Mucosa of stomach (tissue), 1 donor: ENCODE results near the gene LSR.
"Not testable (repeated sequence)": the region's sequence is repeated elsewhere in the genome, so short reads cannot be mapped to it uniquely, and the experiment has no call there.

Experiments used
- H3K27me3 ChIP-seq: one replicate; pipeline ENCODE4 v1.7.0; 2013; ENCODE audit warnings: mild to moderate bottlenecking, low read length; ENCODE audit not compliant: control insufficient read depth, insufficient read depth
- H3K36me3 ChIP-seq: one replicate; pipeline ENCODE4 v1.7.0; 2013; ENCODE audit warnings: low read length; ENCODE audit not compliant: control insufficient read depth, insufficient read depth
- H3K4me1 ChIP-seq: one replicate; pipeline ENCODE4 v1.7.0; 2013; ENCODE audit warnings: mild to moderate bottlenecking, low read length; ENCODE audit not compliant: control insufficient read depth, insufficient read depth
- H3K4me3 ChIP-seq: one replicate; pipeline ENCODE4 v1.7.0; 2013; ENCODE audit warnings: low read length
- H3K9ac ChIP-seq: one replicate; pipeline ENCODE4 v1.7.0; 2013; ENCODE audit warnings: mild to moderate bottlenecking, low read length, moderate library complexity
- H3K9me3 ChIP-seq: one replicate; pipeline ENCODE4 v1.7.0; 2013; ENCODE audit warnings: mild to moderate bottlenecking, low read length, moderate library complexity; ENCODE audit not compliant: control insufficient read depth
- donor health status: Pancreatic carcinoma.

Gene LSR

DNA sequence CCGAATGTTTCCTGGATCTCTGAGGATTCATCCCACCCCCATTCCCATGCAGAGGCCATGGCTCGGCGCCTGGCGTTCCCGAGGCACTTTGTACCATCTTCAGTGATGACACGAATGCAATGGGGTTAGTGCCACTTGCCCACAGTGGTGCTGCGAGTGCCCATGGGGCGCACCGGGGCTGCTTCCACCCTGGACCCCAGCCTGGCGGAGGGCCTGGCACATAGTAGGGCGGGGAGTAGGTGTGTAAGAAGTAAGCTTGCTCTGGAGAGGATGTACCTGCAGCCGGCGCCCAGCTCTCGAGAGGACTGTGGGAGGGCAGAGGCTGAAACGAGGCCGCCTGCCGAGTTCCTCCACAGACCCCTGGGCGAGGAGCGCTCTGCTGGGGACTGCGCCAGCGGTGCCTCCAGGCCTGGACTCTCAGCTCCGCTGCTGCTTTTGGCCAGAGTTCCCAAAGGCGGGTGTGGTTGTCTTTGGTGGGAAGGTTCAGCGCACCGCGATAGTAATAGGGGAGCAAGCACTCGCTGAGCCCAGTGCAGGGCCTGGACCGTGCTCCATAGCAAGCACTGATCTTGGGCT, 28.0 kb downstream of the LSR start:
- Histone ChIP-seq H3K27me3 (peaks cover 5% of the 10 kb centered on the region), H3K9ac (no peak overlapping the region), H3K9me3 (no peaks in the 10 kb centered on the region), H3K4me3 (no peak overlapping the region), H3K4me1 (peaks cover 3% of the 10 kb centered on the region), H3K36me3 (no peaks in the 10 kb centered on the region)

- no peaks in the 10 kb centered on the region for H3K9me3 ChIP-seq
- H3K9ac ChIP-seq: no peak overlapping the region
- peaks cover 13% of the 10 kb centered on the region for H3K27me3 ChIP-seq
- peaks cover 12% of the 10 kb centered on the region for H3K4me1 ChIP-seq
- no peak overlapping the region for H3K4me3 ChIP-seq
- H3K36me3 ChIP-seq: no peaks in the 10 kb centered on the region
Measured at GRCh38 chr19:35278578-35279284, 29.9 kb downstream of the LSR start.

DNA sequence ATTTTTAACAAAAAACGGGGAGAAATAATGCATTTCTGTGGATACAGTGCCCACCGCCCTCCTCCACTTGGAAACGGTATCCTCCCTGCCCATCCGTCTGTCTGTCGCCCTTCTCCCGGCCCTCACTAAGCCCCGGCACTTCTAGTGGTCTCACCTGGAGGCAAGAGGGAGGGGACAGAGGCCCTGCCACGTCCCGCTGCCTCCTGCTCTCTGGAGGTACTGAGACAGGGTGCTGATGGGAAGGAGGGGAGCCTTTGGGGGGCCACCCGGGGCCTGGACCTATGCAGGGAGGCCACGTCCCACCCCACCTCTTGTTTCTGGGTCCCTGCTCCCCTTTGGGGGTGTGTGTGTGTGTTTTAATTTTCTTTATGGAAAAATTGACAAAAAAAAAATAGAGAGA, 30.6 kb downstream of the LSR start:
- Histone ChIP-seq H3K4me1 (peaks cover 12% of the 10 kb centered on the region), H3K9me3 (no peaks in the 10 kb centered on the region), H3K27me3 (peaks cover 13% of the 10 kb centered on the region), H3K36me3 (no peaks in the 10 kb centered on the region), H3K4me3 (no peak overlapping the region), H3K9ac (no peak overlapping the region)

- Histone ChIP-seq H3K27me3 (peaks cover 13% of the 10 kb centered on the region), H3K36me3 (no peaks in the 10 kb centered on the region), H3K9me3 (no peaks in the 10 kb centered on the region), H3K9ac (no peak overlapping the region), H3K4me3 (no peak overlapping the region), H3K4me1 (peaks cover 12% of the 10 kb centered on the region)
Measured at GRCh38 chr19:35279985-35280821, 31.4 kb downstream of the LSR start.

DNA sequence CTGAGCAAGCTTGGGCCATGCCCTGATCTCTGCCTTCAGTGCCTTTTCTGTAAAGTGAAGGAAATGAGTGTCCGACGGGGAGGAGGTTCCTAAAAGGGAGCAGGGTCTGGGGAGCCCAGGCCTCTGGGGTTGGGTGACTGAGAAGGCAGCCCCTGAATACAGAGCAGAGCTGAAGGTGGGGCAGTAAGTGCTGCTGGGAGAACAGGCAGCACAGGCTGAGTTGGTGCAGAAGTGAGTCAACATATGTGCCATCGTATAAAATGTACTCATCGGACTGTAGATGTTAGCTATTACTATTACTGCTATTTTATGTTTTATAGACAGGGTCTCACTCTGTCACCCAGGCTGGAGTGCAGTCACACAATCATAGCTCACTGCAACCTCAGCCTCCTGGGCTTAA, 32.5 kb downstream of the LSR start:
- Histone ChIP-seq H3K4me1 (peaks cover 12% of the 10 kb centered on the region), H3K9ac (no peak overlapping the region), H3K27me3 (peaks cover 13% of the 10 kb centered on the region), H3K4me3 (no peak overlapping the region), H3K9me3 (no peaks in the 10 kb centered on the region), H3K36me3 (no peaks in the 10 kb centered on the region)

- H3K27me3 ChIP-seq: peaks cover 13% of the 10 kb centered on the region
- H3K4me3 ChIP-seq: no peak overlapping the region
- no peak overlapping the region for H3K9ac ChIP-seq
- H3K4me1 ChIP-seq: peaks cover 12% of the 10 kb centered on the region
- H3K36me3 ChIP-seq: no peaks in the 10 kb centered on the region
- no peaks in the 10 kb centered on the region for H3K9me3 ChIP-seq
Measured at GRCh38 chr19:35284153-35285094, 35.6 kb downstream of the LSR start.

- Histone ChIP-seq H3K36me3 (no peaks in the 10 kb centered on the region), H3K9ac (no peak overlapping the region), H3K4me1 (peaks cover 12% of the 10 kb centered on the region), H3K27me3 (peaks cover 13% of the 10 kb centered on the region), H3K9me3 (no peaks in the 10 kb centered on the region), H3K4me3 (no peak overlapping the region)
Measured at GRCh38 chr19:35285095-35285449, 36.3 kb downstream of the LSR start.

DNA sequence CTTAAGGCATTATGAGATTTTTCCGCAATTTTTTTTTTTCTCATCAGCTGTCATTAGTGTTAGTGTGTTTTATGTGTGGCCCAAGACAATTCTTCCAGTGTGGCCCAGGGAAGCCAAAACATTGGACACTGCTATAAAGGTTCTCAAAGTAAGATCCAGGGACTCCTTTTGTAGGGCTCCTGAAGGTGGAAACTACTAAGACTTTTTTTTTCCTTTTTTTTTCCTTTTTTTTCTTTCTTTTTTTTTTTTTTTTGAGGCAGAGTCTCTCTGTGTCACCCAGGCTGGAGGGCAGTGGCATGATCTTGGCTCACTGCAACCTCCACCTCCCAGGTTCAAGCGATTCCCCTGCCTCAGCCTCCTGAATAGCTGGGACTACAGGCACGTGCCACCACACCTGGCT, 36.7 kb downstream of the LSR start:
- not testable (repeated sequence) for H3K36me3 ChIP-seq

GRCh38 chr19:35286101-35286500, 37.3 kb downstream of the LSR start:
- not testable (repeated sequence) for H3K9me3 ChIP-seq

More for the DNA sequence above, 36.7 kb downstream of the LSR start:
- not testable (repeated sequence) for H3K4me3 ChIP-seq, H3K9me3 ChIP-seq, H3K9ac ChIP-seq
- Histone ChIP-seq H3K27me3 (peaks cover 13% of the 10 kb centered on the region), H3K4me1 (peaks cover 12% of the 10 kb centered on the region)

DNA sequence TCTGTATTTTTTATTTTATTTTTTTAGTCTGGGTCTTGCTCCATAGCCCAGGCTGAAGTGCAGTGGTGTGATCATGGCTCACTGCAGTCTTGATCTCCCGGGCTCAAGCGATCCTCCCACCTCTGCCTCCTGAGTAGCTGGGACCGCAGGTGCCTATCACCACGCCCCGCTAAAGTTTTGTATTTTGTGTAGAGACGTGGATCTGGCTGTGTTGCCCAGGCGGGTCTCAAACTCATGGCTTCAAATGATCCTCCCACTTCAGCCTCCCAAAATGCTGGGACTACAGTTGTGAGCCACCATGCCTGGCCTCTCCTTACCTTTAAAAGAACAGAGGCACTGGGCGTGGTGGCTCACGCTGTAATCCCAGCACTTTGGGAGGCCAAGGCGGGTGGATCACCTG, 38.9 kb downstream of the LSR start:
- H3K9ac ChIP-seq: no peak overlapping the region
- H3K27me3 ChIP-seq: no peaks in the 10 kb centered on the region
- H3K4me1 ChIP-seq: no peaks in the 10 kb centered on the region
- no peaks in the 10 kb centered on the region for H3K9me3 ChIP-seq
- no peaks in the 10 kb centered on the region for H3K36me3 ChIP-seq
- no peak overlapping the region for H3K4me3 ChIP-seq

More at GRCh38 chr19:35286101-35286500, 37.3 kb downstream of the LSR start:
- not testable (repeated sequence) for H3K36me3 ChIP-seq, H3K9ac ChIP-seq, H3K4me3 ChIP-seq
- Histone ChIP-seq H3K27me3 (peaks cover 11% of the 10 kb centered on the region), H3K4me1 (peaks cover 12% of the 10 kb centered on the region)

DNA sequence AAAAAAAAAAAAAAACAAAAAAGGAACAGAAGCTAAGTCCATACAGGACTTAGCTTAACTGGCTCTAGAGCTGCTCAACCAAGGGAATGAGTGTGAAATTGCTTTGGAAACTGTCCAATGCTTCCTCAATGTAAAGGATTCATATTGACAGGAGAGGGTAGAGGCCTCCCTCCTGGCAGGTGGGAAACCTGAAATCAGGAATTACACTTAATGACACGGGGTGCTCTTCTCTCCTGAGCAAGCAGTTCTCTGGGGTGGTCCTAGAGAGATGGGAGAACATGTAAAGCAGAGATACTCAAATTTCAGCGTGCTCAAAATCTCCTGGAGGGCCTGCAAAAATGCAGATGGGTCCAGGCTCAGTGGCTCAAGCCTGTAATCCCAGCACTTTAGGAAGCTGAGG, 39.5 kb downstream of the LSR start:
- H3K27me3 ChIP-seq: peaks cover 5% of the 10 kb centered on the region
- H3K9me3 ChIP-seq: no peaks in the 10 kb centered on the region
- no peaks in the 10 kb centered on the region for H3K36me3 ChIP-seq
- no peaks in the 10 kb centered on the region for H3K4me1 ChIP-seq
- no peak overlapping the region for H3K9ac ChIP-seq
- H3K4me3 ChIP-seq: no peak overlapping the region
